Lung (tissue), 12 donors: ENCODE results near the gene IVD. TPM values are rescaled to one million over a fixed set of nuclear protein-coding genes. Genes with fewer than 3 reads are reported as not detected.

Experiments used
- ATAC-seq: fragments of 200-7000 bp; cut with Tn5 transposase; one replicate; pipeline ENCODE4 v1.9.1; 2020; ENCODE audit warnings: moderate number of reproducible peaks; ENCODE audit not compliant: insufficient read depth, low FRiP score
- DNase-seq, 3 donors: peaks; one replicate each; pipeline ENCODE4 v3.0.0-alpha.2; 2013 to 2017
- H3K27ac ChIP-seq, 2 donors: one replicate each; pipeline ENCODE4 v1.5.1; 2013; ENCODE audit warnings: mild to moderate bottlenecking in 2 of 2, moderate library complexity in 2 of 2, control low read depth in 1 of 2, inconsistent platforms in 1 of 2, low read depth in 1 of 2, low read length in 1 of 2
- H3K27me3 ChIP-seq, 3 donors: one replicate each; pipeline ENCODE4 v1.5.1; 2013; ENCODE audit warnings: low read length in 2 of 3; ENCODE audit not compliant: control insufficient read depth in 3 of 3, insufficient read depth in 3 of 3
- H3K36me3 ChIP-seq, 4 donors: one replicate each; pipeline ENCODE4 v1.5.1; 2013; ENCODE audit warnings: low read length in 4 of 4, mild to moderate bottlenecking in 1 of 4, moderate library complexity in 1 of 4; ENCODE audit not compliant: control insufficient read depth in 4 of 4, insufficient read depth in 4 of 4
- H3K4me1 ChIP-seq, 5 donors: one replicate each; pipeline ENCODE4 v1.5.1; 2013; ENCODE audit warnings: low read length in 5 of 5, mild to moderate bottlenecking in 2 of 5, moderate library complexity in 1 of 5; ENCODE audit not compliant: control insufficient read depth in 5 of 5, insufficient read depth in 5 of 5
- H3K4me3 ChIP-seq: one replicate; pipeline ENCODE4 v1.5.1; 2013; ENCODE audit warnings: mild to moderate bottlenecking, control low read depth, moderate library complexity
- H3K9ac ChIP-seq, 2 donors: one replicate each; pipeline ENCODE4 v1.5.1; 2013; ENCODE audit warnings: low read length in 2 of 2, control low read depth in 1 of 2; ENCODE audit not compliant: insufficient read depth in 1 of 2
- H3K9me3 ChIP-seq, 4 donors: one replicate each; pipeline ENCODE4 v1.5.1; 2013; ENCODE audit warnings: low read length in 3 of 4, mild to moderate bottlenecking in 1 of 4, moderate library complexity in 1 of 4; ENCODE audit not compliant: control insufficient read depth in 4 of 4, insufficient read depth in 3 of 4
- WGBS, 2 donors: extraction: QIAGEN DNeasy Blood & Tissue Kit; methylation state at CpG; one replicate each; pipeline ENCODE4 v1.1.7; 2013; 5-methylcytosine and 5-hydroxymethylcytosine counted together
- polyA plus RNA-seq, 2 donors: library from polyadenylated mRNA; stranded (reverse); fragments of 200-250 nt; gene quantifications; one replicate each; pipeline ENCODE4 v1.2.1, GENCODE V29; 2013
- total RNA-seq, 2 donors: library from RNA; depleted of rRNA in 1 of 2; stranded (reverse); fragments of >200 nt in 1 of 2; gene quantifications; one replicate each; pipeline ENCODE4 v1.2.1, GENCODE V29; 2014 to 2021
- TF ChIP-seq, protein P1 (sequence below): IDR thresholded peaks from 2 replicates; pipeline ENCODE4 v1.5.1; 2012; ENCODE audit warnings: mild to moderate bottlenecking; ENCODE audit errors: control extremely low read depth, extremely low read depth
- donor health status: control.
- donor health status: control.
- donor health status: Bipolar disorder and iron deficiency.
- donor health status: healthy.
- donor health status: DM: yes; HTN: yes; CAD: no.

Gene IVD
- total and polyA plus RNA-seq, 4 donors: 41.4 to 87.8 (median 49.3) TPM

DNA sequence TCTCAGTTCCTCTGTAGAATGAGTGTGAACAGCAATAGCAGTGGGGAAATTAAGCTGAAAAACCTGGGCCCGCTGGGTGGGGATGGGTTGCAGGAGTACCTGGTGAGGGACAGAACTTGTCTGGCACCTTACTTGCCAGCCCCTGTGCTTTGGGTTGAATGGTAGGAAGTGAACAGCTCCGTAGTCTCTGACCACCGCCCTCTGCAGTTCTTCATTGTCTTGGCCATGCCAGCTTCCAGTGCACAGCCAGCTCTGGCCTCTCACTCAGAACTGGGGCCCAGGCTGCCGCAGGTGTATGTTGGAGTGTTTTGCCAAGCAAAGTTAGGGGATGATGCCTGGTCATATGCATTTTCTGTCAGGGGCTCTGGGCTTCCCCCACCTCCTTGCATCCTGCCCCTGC, 51.1 kb downstream of the IVD start:
- ATAC-seq (no peak), DNase-seq (no peak)
- no peaks in the 10 kb centered on the region for H3K27me3 ChIP-seq
- peaks cover 0 to 28% (median 10%) of the 10 kb centered on the region in 5 donors for H3K4me1 ChIP-seq
- 51 to 77% methylated on average over 4 of the region's 4 CpGs for whole genome bisulfite sequencing, 2 donors
- TF ChIP-seq, protein P1, sequence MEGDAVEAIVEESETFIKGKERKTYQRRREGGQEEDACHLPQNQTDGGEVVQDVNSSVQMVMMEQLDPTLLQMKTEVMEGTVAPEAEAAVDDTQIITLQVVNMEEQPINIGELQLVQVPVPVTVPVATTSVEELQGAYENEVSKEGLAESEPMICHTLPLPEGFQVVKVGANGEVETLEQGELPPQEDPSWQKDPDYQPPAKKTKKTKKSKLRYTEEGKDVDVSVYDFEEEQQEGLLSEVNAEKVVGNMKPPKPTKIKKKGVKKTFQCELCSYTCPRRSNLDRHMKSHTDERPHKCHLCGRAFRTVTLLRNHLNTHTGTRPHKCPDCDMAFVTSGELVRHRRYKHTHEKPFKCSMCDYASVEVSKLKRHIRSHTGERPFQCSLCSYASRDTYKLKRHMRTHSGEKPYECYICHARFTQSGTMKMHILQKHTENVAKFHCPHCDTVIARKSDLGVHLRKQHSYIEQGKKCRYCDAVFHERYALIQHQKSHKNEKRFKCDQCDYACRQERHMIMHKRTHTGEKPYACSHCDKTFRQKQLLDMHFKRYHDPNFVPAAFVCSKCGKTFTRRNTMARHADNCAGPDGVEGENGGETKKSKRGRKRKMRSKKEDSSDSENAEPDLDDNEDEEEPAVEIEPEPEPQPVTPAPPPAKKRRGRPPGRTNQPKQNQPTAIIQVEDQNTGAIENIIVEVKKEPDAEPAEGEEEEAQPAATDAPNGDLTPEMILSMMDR: no peak
- H3K27ac ChIP-seq: no peak overlapping the region
- H3K4me3 ChIP-seq: no peak overlapping the region
- H3K9ac ChIP-seq: no peak overlapping the region
- peaks cover 0 to 23% (median 2%) of the 10 kb centered on the region in 4 donors for H3K36me3 ChIP-seq
- no peaks in the 10 kb centered on the region for H3K9me3 ChIP-seq

- Histone ChIP-seq H3K36me3 (peaks cover 0 to 33% (median 7%) of the 10 kb centered on the region in 4 donors), H3K9ac (no peak overlapping the region), H3K4me1 (peaks cover 0 to 22% (median 10%) of the 10 kb centered on the region in 5 donors), H3K4me3 (no peak overlapping the region), H3K27ac (no peak overlapping the region), H3K27me3 (no peaks in the 10 kb centered on the region), H3K9me3 (no peaks in the 10 kb centered on the region)
- DNase-seq: no peak
- 96% methylated on average over 37 of the region's 37 CpGs for WGBS, 2 donors
- TF ChIP-seq, protein P1: no peak
- no peak for ATAC-seq
Measured at GRCh38 chr15:40458495-40459371, 53.1 kb downstream of the IVD start.

GRCh38 chr15:40459391-40460015, 53.9 kb downstream of the IVD start:
- TF ChIP-seq, protein P1: no peak
- peaks cover 0 to 40% (median 9%) of the 10 kb centered on the region in 4 donors for H3K36me3 ChIP-seq
- no peak overlapping the region for H3K27ac ChIP-seq
- no peak overlapping the region for H3K9ac ChIP-seq
- H3K4me1 ChIP-seq: peaks cover 0 to 17% (median 10%) of the 10 kb centered on the region in 5 donors
- 95 to 96% methylated on average over 19 of the region's 19 CpGs for WGBS, 2 donors
- DNase-seq: no peak
- H3K27me3 ChIP-seq: no peaks in the 10 kb centered on the region
- H3K4me3 ChIP-seq: no peak overlapping the region
- ATAC-seq: no peak
- no peaks in the 10 kb centered on the region for H3K9me3 ChIP-seq
